H1 (cell line): ENCODE measurements around the gene ABCC4. TPM values are rescaled to one million over a fixed set of nuclear protein-coding genes. Genes with fewer than 3 reads are reported as not detected.

Source experiments
- FOSL1 ChIP-seq: IDR thresholded peaks from 2 replicates; pipeline ENCODE4 v1.6.1; 2011; ENCODE audit warnings: mild to moderate bottlenecking, low read depth, low read length, moderate library complexity; ENCODE audit not compliant: insufficient read depth
- polyA plus RNA-seq, 7 experiments: library from polyadenylated mRNA; depleted of rRNA in 3 of 7; stranded (reverse) in 5 of 7; unstranded in 2 of 7; fragments of >200 nt in 5 of 7; fragments of 200-250 nt in 2 of 7; gene quantifications; 1 replicate in 5 of 7; 2 replicates in 1 of 7; 4 replicates in 1 of 7; pipeline versions ENCODE4 v1.2.1 to v1.2.3, GENCODE V29; 2011 to 2013; ENCODE audit warnings: missing spikeins in 2 of 7, mixed read lengths in 2 of 7
- total RNA-seq: library from RNA; stranded (reverse); fragmentation: NEBNext Ultra II Directional; extraction: Animal tissue kit (Norgen Biotek cat#: 25700); gene quantifications from 2 replicates; pipeline ENCODE4 v1.2.1, GENCODE V29; 2021
- TF ChIP-seq, protein P1 (sequence below): IDR thresholded peaks from 2 replicates; pipeline ENCODE4 v1.6.1; 2012; ENCODE audit warnings: inconsistent platforms
- TF ChIP-seq, protein P2 (sequence below): fragments of 300-600 bp; sonication (generic); IDR thresholded peaks from 2 replicates; pipeline ENCODE4 v1.7.1; 2012; ENCODE audit warnings: low read length, moderate library complexity, mild to moderate bottlenecking, inconsistent platforms; ENCODE audit not compliant: insufficient replicate concordance

Gene ABCC4
- total and polyA plus RNA-seq, 2 of the 8 experiments (the other 6 are each of a cell fraction or from before 2014, with no cell fraction given): 4.0 to 14.1 TPM

DNA sequence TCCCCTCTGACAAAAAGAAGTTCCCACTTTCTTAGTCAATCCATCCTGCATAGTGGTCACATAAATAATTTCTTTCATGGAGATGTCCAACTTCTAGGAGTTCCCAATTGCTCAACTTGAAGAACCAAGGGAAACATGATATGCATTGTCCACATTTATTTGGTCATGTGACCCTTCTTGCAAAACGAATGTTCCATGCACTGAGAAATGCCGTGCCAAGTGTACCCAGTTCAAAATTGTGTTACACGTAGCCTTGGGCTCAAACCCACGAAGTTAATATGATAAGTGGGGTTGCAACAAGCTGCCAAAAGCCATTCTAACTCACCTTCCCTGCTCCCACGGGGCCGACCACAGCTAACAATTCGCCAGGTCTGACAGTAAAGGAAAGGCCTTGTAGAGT lies 113.1 kb downstream of the ABCC4 start (continued):
- TF ChIP-seq, protein P1, sequence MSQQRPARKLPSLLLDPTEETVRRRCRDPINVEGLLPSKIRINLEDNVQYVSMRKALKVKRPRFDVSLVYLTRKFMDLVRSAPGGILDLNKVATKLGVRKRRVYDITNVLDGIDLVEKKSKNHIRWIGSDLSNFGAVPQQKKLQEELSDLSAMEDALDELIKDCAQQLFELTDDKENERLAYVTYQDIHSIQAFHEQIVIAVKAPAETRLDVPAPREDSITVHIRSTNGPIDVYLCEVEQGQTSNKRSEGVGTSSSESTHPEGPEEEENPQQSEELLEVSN: no peak
- TF ChIP-seq, protein P2, sequence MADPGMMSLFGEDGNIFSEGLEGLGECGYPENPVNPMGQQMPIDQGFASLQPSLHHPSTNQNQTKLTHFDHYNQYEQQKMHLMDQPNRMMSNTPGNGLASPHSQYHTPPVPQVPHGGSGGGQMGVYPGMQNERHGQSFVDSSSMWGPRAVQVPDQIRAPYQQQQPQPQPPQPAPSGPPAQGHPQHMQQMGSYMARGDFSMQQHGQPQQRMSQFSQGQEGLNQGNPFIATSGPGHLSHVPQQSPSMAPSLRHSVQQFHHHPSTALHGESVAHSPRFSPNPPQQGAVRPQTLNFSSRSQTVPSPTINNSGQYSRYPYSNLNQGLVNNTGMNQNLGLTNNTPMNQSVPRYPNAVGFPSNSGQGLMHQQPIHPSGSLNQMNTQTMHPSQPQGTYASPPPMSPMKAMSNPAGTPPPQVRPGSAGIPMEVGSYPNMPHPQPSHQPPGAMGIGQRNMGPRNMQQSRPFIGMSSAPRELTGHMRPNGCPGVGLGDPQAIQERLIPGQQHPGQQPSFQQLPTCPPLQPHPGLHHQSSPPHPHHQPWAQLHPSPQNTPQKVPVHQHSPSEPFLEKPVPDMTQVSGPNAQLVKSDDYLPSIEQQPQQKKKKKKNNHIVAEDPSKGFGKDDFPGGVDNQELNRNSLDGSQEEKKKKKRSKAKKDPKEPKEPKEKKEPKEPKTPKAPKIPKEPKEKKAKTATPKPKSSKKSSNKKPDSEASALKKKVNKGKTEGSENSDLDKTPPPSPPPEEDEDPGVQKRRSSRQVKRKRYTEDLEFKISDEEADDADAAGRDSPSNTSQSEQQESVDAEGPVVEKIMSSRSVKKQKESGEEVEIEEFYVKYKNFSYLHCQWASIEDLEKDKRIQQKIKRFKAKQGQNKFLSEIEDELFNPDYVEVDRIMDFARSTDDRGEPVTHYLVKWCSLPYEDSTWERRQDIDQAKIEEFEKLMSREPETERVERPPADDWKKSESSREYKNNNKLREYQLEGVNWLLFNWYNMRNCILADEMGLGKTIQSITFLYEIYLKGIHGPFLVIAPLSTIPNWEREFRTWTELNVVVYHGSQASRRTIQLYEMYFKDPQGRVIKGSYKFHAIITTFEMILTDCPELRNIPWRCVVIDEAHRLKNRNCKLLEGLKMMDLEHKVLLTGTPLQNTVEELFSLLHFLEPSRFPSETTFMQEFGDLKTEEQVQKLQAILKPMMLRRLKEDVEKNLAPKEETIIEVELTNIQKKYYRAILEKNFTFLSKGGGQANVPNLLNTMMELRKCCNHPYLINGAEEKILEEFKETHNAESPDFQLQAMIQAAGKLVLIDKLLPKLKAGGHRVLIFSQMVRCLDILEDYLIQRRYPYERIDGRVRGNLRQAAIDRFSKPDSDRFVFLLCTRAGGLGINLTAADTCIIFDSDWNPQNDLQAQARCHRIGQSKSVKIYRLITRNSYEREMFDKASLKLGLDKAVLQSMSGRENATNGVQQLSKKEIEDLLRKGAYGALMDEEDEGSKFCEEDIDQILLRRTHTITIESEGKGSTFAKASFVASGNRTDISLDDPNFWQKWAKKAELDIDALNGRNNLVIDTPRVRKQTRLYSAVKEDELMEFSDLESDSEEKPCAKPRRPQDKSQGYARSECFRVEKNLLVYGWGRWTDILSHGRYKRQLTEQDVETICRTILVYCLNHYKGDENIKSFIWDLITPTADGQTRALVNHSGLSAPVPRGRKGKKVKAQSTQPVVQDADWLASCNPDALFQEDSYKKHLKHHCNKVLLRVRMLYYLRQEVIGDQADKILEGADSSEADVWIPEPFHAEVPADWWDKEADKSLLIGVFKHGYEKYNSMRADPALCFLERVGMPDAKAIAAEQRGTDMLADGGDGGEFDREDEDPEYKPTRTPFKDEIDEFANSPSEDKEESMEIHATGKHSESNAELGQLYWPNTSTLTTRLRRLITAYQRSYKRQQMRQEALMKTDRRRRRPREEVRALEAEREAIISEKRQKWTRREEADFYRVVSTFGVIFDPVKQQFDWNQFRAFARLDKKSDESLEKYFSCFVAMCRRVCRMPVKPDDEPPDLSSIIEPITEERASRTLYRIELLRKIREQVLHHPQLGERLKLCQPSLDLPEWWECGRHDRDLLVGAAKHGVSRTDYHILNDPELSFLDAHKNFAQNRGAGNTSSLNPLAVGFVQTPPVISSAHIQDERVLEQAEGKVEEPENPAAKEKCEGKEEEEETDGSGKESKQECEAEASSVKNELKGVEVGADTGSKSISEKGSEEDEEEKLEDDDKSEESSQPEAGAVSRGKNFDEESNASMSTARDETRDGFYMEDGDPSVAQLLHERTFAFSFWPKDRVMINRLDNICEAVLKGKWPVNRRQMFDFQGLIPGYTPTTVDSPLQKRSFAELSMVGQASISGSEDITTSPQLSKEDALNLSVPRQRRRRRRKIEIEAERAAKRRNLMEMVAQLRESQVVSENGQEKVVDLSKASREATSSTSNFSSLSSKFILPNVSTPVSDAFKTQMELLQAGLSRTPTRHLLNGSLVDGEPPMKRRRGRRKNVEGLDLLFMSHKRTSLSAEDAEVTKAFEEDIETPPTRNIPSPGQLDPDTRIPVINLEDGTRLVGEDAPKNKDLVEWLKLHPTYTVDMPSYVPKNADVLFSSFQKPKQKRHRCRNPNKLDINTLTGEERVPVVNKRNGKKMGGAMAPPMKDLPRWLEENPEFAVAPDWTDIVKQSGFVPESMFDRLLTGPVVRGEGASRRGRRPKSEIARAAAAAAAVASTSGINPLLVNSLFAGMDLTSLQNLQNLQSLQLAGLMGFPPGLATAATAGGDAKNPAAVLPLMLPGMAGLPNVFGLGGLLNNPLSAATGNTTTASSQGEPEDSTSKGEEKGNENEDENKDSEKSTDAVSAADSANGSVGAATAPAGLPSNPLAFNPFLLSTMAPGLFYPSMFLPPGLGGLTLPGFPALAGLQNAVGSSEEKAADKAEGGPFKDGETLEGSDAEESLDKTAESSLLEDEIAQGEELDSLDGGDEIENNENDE: no peak
- no peak for TF ChIP-seq FOSL1
